Large intestine (tissue), 3 donors: ENCODE data around the gene EEPD1. TPM values are rescaled to one million over a fixed set of nuclear protein-coding genes. Genes with fewer than 3 reads are reported as not detected.
"Not testable (repeated sequence)": the region's sequence is repeated elsewhere in the genome, so short reads cannot be mapped to it uniquely, and the experiment has no call there.

Source experiments
- DNase-seq, 2 donors: peaks; one replicate each; pipeline versions ENCODE4 v3.0.0 to v3.0.0-alpha.2; 2013
- H3K27ac ChIP-seq: one replicate; pipeline ENCODE4 v1.5.1; 2013; ENCODE audit warnings: low read length
- H3K27me3 ChIP-seq: 2 replicates; pipeline ENCODE4 v1.6.1; 2013; ENCODE audit warnings: low read length; ENCODE audit not compliant: control insufficient read depth, insufficient read depth
- H3K36me3 ChIP-seq: 2 replicates; pipeline ENCODE4 v1.6.1; 2013; ENCODE audit warnings: low read length; ENCODE audit not compliant: control insufficient read depth, insufficient read depth
- H3K4me1 ChIP-seq: one replicate; pipeline ENCODE4 v1.6.1; 2013; ENCODE audit warnings: low read length; ENCODE audit not compliant: control insufficient read depth, insufficient read depth
- H3K4me3 ChIP-seq: one replicate; pipeline ENCODE4 v1.5.1; 2013; ENCODE audit warnings: low read length
- H3K9me3 ChIP-seq: one replicate; pipeline ENCODE4 v1.6.1; 2013; ENCODE audit warnings: mild to moderate bottlenecking, low read depth, low read length, moderate library complexity; ENCODE audit not compliant: control insufficient read depth
- WGBS: methylation state at CpG from one replicate; pipeline ENCODE4 v1.1.5; 2013; ENCODE audit warnings: low lambda C conversion rate; ENCODE audit not compliant: insufficient coverage; 5-methylcytosine and 5-hydroxymethylcytosine counted together
- polyA plus RNA-seq: library from polyadenylated mRNA; unstranded; fragments of 120-200 nt; gene quantifications from one replicate; pipeline ENCODE4 v1.2.1, GENCODE V29; 2013

EEPD1 gene
- polyA plus RNA-seq, 1 donor: 8.4 TPM

DNA sequence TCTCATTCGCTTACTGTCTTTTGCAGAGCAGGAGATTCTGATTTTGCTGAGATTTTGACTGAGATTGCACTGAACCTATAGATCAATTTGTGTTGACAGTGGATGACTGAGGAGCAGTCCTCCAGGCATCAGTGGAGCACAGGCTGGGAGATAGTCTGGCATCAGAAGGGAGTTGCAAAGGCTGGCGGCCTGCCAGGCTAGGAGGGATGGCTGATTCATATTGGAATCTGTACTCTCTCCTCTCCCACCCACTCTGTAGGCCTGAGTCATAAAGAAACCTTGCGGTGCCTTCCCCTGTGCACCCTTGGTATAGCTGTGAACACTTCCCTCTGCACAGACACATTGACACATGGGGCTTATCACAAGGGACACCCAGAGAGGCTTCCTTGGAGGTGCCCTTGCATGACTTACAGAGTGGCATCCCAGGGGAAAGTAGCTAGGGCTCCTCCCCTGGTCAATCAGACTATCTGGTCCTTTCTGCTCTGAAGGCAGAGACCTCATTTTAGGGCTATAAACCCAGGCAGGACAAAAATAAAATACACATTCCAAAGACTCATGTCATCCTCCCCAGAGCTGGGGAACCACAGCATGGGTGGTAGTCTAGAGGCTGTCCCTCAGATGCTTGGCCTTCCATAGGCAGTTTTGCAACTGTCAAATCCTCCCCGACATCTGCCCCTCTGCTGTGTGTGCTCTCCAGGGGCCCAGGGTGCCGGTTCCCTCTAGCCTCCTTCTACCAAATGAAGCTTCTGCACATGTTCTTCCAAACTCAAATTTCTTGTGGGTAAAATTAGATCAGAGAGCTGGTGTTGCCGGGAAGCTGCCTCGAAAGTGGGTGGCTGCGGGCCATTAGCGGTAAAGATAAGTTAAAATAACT is 37.4 kb upstream of the EEPD1 start:
- Histone ChIP-seq H3K27ac (no peak overlapping the region), H3K9me3 (peaks cover 4% of the 10 kb centered on the region), H3K27me3 (no peaks in the 10 kb centered on the region), H3K4me3 (no peak overlapping the region), H3K36me3 (no peaks in the 10 kb centered on the region), H3K4me1 (peaks cover 5% of the 10 kb centered on the region)
- peak; percentile 87 to 93 for DNase-seq
- WGBS: no CpG with 5 or more reads among the region's 9 CpGs

GRCh38 chr7:36116347-36117202 is 36.5 kb upstream of the EEPD1 start:
- DNase-seq: no peak
- WGBS: 100% methylated on average over 1 of the region's 5 CpGs

GRCh38 chr7:36117203-36117840 is 35.7 kb upstream of the EEPD1 start:
- peaks cover 4% of the 10 kb centered on the region for H3K9me3 ChIP-seq
- no peak overlapping the region for H3K4me3 ChIP-seq
- 100% methylated on average over 1 of the region's 6 CpGs for WGBS
- H3K36me3 ChIP-seq: no peaks in the 10 kb centered on the region
- no peak for DNase-seq
- no peak overlapping the region for H3K27ac ChIP-seq
- H3K27me3 ChIP-seq: no peaks in the 10 kb centered on the region
- H3K4me1 ChIP-seq: peaks cover 5% of the 10 kb centered on the region

More at GRCh38 chr7:36116347-36117202, 36.5 kb upstream of the EEPD1 start:
- Histone ChIP-seq H3K27me3 (no peaks in the 10 kb centered on the region), H3K27ac (no peak overlapping the region), H3K4me3 (no peak overlapping the region), H3K9me3 (peaks cover 4% of the 10 kb centered on the region), H3K4me1 (peaks cover 5% of the 10 kb centered on the region), H3K36me3 (no peaks in the 10 kb centered on the region)

GRCh38 chr7:36118344-36118743 is 34.7 kb upstream of the EEPD1 start:
- Histone ChIP-seq H3K27ac (no peak overlapping the region), H3K4me3 (no peak overlapping the region), H3K27me3 (no peaks in the 10 kb centered on the region), H3K4me1 (peaks cover 5% of the 10 kb centered on the region), H3K9me3 (peaks cover 4% of the 10 kb centered on the region), H3K36me3 (no peaks in the 10 kb centered on the region)
- DNase-seq: no peak
- no CpG with 5 or more reads among the region's 1 CpG for WGBS

GRCh38 chr7:36119005-36119706 is 33.9 kb upstream of the EEPD1 start:
- WGBS: 100% methylated on average over 1 of the region's 6 CpGs
- DNase-seq: peak in 1 of 2 donors; percentile 25
- Histone ChIP-seq H3K9me3 (peaks cover 4% of the 10 kb centered on the region), H3K27me3 (no peaks in the 10 kb centered on the region), H3K27ac (no peak overlapping the region), H3K4me1 (peaks cover 5% of the 10 kb centered on the region), H3K36me3 (no peaks in the 10 kb centered on the region), H3K4me3 (no peak overlapping the region)

- not testable (repeated sequence) for DNase-seq, H3K9me3 ChIP-seq, H3K27me3 ChIP-seq, H3K4me3 ChIP-seq, H3K27ac ChIP-seq, H3K36me3 ChIP-seq, H3K4me1 ChIP-seq
- 100% methylated on average over 1 of the region's 13 CpGs for WGBS
Observed at GRCh38 chr7:36119983-36120646, 32.9 kb upstream of the EEPD1 start.

DNA sequence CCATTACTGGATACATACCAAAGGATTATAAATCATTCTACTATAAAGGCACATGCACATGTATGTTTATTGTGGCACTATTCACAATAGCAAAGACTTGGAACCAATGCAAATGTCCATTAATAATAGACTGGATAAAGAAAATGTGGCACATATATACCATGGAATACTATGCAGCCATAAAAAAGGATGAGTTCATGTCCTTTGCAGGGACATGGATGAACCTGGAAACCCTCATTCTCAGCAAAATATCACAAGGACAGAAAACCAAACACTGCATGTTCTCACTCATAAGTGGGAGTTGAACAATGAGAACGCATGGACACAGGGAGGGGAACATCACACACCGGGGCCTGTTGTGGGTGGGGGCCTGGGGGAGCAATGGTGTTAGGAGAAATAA is 27.4 kb upstream of the EEPD1 start:
- not testable (repeated sequence) for DNase-seq, H3K9me3 ChIP-seq, H3K27me3 ChIP-seq, H3K4me3 ChIP-seq, H3K27ac ChIP-seq, H3K4me1 ChIP-seq, H3K36me3 ChIP-seq
- WGBS: no CpG with 5 or more reads among the region's 2 CpGs

GRCh38 chr7:36127075-36127740 is 25.8 kb upstream of the EEPD1 start:
- Histone ChIP-seq H3K27ac (no peak overlapping the region), H3K4me3 (no peak overlapping the region), H3K27me3 (no peaks in the 10 kb centered on the region), H3K4me1 (peaks cover 10% of the 10 kb centered on the region), H3K36me3 (no peaks in the 10 kb centered on the region), H3K9me3 (no peaks in the 10 kb centered on the region)
- WGBS: no CpG with 5 or more reads among the region's 4 CpGs
- no peak for DNase-seq

DNA sequence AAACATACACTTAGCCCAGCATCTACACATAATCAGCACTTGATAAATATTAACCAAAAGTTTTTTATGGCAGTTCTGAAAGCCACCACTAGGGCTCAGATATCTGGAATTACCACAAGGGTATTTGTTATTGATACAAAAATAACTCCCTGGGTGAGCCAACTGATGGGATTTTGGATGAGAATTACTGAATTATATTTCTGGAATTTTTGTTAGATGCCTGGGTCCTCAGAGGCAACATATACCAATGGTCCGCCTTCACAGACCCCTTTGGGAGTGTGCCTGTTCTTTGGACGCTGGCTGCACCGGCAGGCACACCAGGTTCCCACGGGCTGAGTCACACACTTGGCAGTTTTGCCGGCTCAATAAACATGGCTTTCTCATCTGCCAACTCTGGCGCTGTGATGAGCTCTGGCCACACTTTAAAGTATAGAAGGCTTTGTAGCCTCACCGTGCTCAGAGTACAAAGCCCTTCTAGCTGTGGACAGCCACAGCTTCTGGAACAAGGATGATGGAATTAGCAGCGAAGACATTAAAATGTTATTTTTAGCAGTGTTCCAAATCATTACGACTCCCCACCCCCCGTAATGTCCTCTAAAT is 24.5 kb upstream of the EEPD1 start:
- Histone ChIP-seq H3K27me3 (no peaks in the 10 kb centered on the region), H3K4me1 (peaks cover 10% of the 10 kb centered on the region), H3K27ac (peak overlapping the region; percentile 16), H3K4me3 (no peak overlapping the region), H3K36me3 (no peaks in the 10 kb centered on the region), H3K9me3 (no peaks in the 10 kb centered on the region)
- DNase-seq: peak in 1 of 2 donors; percentile 52
- WGBS: 70% methylated on average over 4 of the region's 10 CpGs
